Urothelium cell line (cell line): ENCODE results near the gene RBM22.

Source experiments
- DNase-seq: peaks from one replicate; pipeline ENCODE4 v3.0.0; 2011; ENCODE audit warnings: low spot score, mixed read lengths
- FAIRE-seq: peaks from 2 replicates; lab custom pipeline; 2011; peaks lifted over from hg19 to GRCh38; lab: Jason Lieb, UNC

The RBM22 gene

DNA sequence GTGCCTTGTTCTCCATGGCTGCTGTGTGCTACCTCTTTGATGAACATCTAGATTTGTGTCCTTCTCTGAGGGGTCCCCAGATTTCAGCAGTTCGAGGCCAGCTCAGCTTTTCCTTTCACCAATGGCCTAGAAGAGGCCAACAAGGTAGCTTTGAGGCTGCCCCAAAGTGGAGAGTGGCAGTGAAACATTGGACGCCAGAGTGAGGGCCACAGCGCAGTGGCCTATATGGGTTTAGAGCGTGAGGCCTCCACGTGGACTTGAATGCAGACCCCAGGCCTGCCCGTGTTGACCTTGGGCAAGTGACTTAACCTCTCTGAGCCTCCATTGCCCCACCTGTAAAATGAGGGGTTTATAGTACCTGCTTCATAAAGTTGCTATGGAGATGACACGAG lies 28.0 kb downstream of the RBM22 start:
- FAIRE-seq = no peak

DNA sequence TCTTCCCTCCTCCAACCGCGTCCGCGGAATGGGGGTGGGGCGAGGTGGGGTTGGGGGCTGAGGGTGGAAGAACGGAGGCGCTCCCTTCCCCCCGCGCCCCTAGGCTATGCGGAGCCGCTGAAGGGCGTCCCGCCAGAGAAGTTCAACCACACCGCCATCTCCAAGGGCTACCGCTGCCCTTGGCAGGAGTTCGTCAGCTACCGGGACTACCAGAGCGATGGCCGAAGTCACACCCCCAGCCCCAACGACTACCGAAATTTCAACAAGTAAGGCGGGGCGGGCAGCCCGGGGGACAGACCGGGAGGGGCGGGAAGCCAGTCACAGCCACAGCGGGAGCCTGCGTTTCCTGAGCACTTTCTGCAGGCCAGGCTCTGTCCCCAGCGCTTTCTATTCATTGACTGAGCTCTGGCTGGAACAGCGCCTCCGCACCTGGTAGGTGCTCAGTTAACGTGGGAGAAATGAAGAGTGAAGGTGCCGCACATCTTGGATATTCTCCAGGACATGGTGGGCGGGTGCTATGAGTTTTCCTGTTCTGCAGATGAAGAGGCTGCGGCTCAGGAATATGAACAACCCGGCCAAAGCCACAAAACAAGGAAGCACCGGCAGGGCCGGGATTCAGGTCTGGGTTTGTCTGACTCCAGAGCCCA lies 28.5 kb downstream of the RBM22 start:
- DNase-seq (no peak), FAIRE-seq (no peak)

More for the DNA sequence above, 28.0 kb downstream of the RBM22 start:
- no peak for DNase-seq

DNA sequence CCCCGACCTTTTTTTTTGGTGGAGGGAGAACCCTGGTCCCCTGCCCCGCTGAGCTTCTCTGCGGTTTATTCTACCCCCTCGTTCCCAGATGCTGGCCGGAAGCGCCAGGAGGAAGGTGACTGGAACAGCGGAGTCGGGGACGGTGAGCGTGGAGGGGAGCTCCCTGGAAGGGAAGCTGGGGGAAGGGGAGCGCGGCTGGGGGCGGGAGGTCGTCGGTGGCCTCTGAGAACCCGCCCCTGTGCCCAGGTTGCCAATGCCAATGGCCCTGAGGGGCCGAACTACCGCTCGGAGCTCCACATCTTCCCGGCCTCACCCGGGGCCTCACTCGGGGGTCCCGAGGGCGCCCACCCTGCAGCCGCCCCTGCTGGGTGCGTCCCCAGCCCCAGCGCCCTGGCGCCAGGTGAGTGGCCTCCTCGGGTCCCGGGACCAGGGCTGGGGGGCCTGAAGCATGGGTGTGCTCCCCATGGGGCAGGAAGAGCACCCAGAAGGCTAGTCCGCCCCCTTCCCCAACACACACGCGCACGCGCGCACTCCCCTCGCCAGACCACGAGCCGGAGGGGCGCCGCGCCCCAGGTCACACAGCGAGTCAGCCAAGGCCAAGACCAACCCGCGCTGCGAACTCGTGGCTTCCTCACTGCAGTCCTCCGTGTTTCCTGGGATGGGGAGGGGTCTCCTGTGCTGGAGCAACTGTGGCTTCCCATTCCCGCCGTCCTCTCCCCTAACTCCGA lies 29.2 kb downstream of the RBM22 start:
- DNase-seq = no peak
- no peak for FAIRE-seq

DNA sequence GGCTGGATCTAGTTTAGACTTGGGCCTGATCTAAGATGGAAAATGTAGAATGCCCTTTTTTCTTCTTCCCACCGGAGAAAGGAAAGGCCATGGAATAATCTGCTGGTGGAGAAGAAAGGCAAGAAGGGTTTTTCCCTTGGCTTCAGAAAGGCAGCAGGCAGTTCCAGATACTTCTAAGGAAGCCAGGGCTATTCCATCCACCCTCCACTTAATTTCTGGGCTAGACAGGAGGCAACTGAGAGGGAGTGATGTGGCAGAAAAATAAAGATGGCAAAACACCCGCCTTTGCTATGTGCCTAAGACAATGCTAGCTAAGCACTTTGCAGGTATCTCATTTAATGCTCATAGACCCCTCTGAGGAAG lies 29.9 kb downstream of the RBM22 start:
- FAIRE-seq (no peak), DNase-seq (no peak)

DNA sequence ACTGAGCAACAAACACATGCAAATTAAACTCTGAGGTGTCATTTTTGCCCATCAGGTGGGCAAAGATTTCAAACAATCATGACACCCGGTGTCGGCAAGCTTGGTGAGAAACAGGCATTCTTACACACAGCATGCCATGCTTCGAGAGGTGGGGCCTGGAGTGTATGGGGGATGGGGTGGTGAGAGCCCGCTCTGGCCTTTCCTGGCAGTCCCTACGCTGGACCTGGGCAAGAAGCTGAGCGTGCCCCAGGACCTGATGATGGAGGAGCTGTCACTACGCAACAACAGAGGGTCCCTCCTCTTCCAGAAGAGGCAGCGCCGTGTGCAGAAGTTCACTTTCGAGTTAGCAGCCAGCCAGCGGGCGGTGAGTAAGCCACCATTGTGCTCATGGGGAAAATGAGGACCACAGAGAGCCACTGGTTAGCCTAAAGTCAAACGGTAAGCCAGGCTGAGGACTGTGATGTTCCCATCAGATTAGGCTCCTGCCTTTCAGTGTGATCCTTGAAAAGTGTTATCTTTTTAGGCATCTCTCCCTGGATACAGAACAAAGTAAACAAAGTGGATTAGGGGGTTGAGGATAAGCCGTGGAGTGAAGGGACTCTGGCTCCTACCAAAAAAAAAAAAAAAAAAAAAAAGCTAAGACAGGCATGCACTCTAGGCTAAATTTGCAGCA lies 30.5 kb downstream of the RBM22 start:
- DNase-seq = no peak
- peak; percentile 67 for FAIRE-seq

DNA sequence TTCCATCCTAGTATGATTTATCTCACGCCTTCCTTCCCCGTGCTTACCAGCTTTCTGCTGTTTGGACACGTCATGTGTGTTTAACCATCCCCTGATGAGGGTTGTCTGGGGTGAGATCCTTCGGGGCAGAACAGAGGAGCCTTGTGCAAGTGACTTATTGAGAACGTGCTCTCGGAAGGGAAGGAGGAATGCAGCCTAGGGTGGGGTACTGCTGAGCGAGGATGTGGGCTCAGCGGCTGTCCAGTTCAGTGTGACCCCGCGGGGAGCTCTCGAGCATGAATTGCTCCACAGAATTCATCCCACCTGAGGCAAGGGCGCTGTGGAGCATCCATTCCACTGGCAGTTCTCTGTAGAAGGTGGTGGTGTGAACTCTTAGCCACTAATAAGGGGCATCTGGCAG lies 35.8 kb downstream of the RBM22 start:
- no peak for DNase-seq
- FAIRE-seq = no peak

DNA sequence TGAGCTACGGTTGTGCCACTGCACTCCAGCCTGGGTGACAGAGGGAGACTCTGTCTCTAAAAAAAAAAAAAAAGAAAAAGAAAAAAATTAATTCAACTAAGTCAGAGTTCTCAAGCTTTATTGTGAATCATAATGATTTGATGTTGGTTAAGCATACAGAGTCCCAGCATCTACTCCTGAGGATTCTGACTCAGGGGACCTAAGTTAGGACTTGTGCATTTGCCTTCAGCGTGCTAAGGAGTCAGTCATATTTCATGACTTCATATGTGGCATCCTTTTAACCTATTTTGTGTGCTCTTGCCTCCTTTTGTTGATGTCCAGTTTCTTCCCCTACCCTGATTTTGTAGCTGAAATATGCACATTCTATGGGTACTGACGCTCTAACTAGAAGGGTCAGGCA lies 36.9 kb downstream of the RBM22 start:
- no peak for FAIRE-seq
- DNase-seq = no peak

DNA sequence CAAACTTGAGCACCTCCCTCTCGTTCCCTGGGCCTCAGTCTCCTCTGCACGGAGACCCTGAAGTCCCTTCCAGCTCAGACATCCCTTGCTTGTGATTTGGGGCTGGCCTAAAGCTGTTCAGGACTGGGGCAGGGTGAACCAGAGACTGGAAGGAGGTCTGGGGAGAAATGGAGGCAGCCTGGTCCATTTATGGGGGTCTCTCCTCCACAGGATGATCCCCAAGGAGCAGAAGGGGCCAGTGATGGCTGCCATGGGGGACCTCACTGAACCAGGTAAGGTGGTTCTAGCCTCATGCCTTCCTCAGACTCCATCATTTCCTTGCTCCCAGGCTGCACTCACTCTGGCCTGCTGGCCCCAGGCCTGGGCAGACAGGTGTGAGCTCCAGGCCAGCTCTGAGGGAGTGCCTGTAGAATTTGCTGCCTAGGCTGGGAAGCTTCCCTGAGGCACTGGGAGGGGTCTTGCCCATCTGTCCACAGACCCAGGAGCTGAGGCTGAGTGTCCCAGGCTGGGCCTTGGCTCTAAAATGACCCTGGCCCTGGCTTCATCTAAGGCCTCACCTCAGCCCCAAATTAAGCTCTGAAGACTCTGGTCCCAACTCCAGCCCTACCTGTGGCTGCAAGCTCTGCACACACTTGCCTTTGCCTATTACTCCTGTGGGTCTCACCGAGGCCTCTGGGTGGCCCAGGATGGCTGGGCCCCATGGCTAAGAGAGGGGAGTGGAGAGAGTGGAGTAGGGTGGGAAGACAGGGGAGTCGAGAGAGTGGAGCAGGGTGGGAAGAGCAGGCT lies 37.9 kb downstream of the RBM22 start:
- FAIRE-seq (no peak), DNase-seq (no peak)

DNA sequence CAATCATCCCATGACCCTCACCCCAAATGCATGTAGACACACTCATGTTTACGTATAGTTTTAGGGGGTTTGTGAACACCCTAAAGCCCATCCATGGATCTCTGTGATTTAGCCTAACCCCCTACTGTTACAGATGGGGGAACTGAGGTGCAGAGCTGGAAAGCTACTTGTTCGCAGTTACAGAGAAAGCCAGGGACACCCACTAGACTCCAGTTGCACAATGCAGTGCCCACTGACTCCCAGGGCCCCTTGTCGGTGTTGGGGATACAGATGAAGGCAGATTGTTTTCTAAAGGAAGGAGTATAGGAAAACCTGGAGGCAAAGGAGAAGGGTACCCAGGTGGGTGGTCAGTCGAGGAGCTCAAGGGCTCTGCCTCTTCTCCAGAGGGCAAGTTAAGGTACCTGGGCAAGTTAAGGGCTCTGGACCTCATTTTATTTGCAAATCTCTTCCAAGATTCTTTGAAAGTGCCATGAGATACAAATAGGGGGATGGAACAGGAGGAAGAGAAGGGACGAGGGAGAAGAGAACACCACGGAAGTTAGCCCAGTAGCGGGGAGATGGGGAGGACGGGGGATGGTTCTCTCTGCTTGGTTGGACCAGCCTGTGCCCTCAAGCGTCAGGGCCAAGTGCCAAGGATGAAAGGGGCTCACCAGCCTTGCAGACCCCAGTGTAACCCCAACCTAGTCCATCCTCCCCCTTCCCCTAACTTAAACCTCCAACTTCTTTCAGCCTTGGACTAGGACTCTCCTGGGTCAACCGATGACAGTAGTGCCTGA lies 38.9 kb downstream of the RBM22 start:
- no peak for FAIRE-seq
- no peak for DNase-seq

DNA sequence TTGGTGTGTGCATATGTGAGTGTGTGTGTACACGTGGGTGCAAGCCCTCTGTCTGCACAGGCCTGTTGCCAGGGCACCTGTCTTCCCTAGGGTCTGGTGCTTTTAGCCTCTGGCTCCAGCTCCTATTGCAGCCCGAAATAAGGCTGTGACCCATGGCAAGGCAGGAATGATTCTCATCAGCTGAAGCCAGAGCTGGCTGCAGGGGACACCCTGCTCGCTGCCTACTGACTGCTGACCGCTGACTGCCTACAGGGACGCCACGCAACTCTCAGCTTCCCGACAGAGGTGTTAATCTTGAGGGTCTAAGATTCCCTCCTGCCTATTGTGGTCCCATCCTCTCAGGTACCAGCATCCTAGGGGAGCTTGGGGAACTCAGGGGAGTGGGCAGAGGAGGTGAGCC lies 39.8 kb downstream of the RBM22 start, which contains the start of gene MYOZ3:
TSS of gene MYOZ3 (plus strand) at position 166 of the 400 bp plus-strand sequence. CDS start 1,691 bp downstream, outside the sequence.
- no peak for FAIRE-seq
- DNase-seq = no peak

DNA sequence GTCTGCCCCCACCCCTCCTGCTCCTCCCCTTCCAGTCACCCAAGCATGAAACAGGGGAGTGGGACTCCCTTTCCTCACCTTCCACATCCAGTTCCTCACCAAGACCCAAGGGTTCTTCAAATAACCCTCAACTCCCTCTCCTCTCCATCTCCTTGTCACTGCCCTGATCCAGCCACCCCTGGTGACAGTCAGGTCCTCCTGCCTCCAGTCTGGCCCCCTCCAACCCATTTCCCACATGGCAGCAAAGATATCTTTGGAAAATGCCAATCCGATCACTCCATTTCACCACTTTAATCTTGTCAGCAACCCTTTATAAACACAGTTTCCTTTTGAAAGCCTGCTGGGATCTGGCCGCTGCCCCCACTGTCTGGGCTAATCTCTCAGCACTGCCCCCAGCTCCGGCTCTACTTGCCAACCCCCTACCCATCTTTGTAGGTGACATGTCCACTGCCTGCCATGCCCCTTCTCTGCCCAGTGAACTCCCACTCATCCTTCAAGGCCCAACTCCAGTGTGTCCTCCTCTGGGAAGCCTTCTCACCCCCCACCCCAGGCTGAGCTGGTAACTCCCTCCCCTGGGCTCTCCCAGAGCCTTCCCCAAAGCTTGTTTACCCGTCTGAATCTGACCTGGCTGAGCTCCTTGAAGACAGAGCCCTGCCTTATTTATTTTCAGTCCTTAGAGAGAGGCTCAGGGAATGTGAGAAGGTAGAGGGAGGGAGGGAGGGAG lies 40.6 kb downstream of the RBM22 start:
- FAIRE-seq (no peak), DNase-seq (no peak)

DNA sequence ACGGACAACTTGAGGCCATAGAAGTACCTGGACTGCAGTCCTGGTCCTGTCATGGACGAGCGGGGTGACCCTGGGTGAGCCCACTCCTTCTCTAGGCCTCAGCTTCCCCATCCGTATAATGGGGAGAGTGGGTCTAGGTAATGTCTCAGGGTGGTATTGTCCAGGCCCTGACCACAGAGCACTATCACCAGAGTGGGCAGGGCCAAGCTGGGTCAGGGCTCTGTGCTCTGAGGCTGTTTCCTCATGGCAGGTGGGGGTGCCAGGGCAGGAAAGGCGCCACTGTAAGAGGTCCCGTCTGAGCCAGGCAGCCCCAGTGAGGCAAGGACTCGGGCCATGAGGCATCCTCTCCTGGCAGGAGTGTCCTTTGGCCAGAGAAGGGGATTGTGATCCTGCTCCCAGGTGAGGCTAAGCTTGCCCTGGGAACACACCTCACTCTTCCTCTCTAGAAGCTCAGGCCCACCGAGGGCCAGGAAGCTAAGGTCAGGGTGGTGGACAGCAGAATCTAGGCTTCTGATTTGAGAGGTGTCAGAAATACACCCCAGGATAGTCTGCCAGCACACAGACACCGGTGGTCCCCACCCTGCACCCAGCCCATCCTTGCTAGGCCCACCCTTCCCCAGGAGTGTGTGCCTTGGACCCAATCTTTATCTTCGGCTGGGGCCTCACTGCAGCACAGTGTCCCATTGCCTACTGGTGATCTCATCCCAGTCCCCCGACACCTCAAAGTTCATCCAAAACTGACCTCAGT lies 41.3 kb downstream of the RBM22 start:
- DNase-seq (no peak), FAIRE-seq (no peak)

DNA sequence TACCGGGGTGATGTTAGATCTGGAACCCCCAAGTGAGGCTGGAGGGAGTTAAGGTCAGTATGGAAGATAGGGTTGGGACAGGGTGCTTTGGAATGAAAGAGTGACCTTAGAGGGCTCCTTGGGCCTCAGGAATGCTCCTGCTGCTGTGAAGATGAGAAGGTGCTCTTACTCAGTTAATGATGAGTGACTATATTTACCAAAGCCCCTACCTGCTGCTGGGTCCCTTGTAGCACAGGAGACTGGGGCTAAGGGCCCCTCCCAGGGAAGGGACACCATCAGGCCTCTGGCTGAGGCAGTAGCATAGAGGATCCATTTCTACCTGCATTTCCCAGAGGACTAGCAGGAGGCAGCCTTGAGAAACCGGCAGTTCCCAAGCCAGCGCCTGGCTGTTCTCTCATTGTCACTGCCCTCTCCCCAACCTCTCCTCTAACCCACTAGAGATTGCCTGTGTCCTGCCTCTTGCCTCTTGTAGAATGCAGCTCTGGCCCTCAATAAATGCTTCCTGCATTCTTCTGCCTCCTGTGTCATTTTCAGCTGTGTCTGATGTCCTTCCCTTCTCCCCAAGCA lies 42.1 kb downstream of the RBM22 start:
- no peak for FAIRE-seq

DNA sequence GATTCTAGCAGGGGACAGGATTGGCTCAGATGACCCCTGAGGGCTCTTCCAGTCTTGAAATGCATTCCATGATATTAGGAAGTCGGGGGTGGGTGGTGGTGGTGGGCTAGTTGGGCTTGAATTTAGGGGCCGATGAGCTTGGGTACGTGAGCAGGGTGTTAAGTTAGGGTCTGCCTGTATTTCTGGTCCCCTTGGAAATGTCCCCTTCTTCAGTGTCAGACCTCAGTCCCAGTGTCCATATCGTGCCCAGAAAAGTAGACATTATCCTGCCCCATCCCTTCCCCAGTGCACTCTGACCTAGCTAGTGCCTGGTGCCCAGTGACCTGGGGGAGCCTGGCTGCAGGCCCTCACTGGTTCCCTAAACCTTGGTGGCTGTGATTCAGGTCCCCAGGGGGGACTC lies 42.7 kb downstream of the RBM22 start:
- FAIRE-seq = no peak
- no peak for DNase-seq

More for the DNA sequence above, 42.1 kb downstream of the RBM22 start:
- no peak for DNase-seq

DNA sequence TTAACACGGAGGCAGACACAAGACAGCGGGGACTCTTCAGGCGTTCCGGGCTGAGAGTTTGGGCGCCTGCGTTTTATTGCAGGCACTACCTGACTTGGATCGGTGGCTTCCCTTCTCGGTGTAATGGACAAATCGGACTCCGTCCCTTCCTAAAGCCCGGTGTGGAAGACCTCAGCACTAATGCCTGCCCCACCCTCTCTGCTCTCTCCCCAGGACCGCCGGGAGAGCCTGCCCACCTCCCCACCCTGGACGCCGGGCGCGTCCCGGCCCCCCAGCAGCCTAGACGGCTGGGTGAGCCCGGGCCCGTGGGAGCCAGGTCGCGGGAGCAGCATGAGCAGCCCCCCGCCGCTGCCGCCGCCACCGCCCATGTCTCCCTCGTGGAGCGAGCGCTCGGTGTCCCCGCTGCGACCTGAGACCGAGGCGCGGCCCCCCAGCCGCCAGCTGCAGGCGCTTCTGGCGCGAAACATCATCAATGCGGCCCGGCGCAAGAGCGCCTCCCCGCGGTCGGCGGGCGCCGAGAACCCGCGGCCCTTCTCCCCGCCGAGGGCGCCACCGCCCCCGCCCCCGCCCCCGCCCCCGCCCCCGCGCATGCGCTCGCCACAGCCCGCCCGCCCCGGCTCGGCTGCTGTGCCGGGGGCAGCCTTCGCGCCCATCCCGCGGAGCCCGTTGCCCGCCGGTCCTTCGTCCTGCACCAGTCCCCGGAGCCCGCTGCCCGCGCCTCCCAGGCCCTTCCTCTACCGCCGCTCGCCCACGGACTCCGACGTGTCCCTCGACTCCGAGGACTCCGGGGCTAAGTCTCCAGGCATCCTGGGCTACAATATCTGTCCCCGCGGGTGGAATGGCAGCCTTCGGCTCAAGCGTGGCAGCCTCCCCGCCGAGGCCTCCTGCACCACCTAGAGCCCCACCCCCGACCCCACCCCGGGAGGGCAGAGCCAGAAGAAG lies 44.4 kb downstream of the RBM22 start:
- peak; percentile 90 for DNase-seq
- FAIRE-seq = no peak

DNA sequence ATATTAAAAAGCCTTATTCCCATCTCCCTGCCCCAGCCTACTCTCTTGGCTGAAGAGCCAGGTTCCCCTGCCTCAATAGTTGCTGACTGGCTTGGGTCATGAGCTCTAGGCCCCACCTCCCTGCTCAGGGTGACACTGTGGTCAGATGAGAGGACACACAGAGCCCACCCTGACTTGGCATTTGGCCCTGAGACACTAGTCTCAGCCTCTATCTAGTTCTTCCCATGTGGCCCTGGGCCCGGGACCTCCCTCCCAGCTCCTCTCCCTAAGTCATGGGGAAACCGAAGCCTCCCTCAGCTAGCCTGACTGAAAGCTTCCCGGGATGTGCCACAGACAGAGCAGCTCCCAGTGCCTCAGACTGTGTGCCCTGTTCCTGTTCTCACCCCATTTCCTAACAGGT lies 45.6 kb downstream of the RBM22 start:
- FAIRE-seq = no peak
- no peak for DNase-seq

DNA sequence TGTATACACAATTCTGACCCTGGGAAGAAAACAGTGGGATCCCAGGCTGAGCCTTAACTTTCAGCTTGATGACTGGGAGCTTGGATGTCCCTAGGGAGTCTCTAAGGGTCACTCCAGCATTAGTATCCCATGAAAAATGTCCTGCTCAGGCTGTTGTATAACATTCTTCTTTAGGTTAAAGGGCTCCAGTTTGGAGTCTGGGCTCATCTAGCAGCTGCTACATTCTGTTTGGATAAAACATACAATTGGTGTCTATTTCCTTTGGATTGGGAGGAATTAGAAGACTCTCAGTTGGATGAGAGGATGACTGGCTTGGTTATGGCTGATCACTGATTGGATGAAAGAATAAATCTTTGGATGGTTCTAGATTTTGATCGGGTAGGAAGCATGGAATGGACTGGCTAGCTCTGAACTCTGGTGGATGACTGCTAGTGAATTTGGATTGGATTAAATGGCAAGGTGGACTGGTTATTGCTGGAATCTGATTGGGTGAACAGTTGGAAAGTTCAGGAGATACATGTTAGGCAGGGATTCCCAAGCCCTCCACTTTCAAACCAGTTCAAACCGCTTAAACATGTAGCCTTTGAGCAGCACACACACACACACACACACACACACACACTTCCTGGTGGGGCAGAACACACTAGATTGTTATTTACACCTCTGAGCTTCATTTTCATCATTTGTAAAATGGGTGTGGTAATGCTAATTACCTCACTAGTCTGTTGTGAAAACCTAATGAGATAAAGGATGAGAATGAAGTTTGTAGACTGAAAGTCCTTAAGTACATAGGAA lies 46.9 kb downstream of the RBM22 start:
- no peak for DNase-seq

More for the DNA sequence above, 46.9 kb downstream of the RBM22 start:
- no peak for FAIRE-seq
